GM10266 (cell line): ENCODE results near the gene NIP7.

Source experiments
- DNase-seq: peaks from one replicate; pipeline ENCODE4 v3.0.0; 2012; ENCODE audit errors: extremely low spot score
- CTCF ChIP-seq: IDR thresholded peaks from 2 replicates; pipeline ENCODE4 v1.5.1; 2012; ENCODE audit warnings: mild to moderate bottlenecking, low read depth; ENCODE audit not compliant: control insufficient read depth, insufficient read depth; ENCODE audit errors: missing control alignments

Gene NIP7

GRCh38 chr16:69319826-69320739 lies 19.5 kb upstream of the NIP7 start:
- no peak for DNase-seq
- TF ChIP-seq CTCF, result no peak

GRCh38 chr16:69320740-69321073 lies 18.9 kb upstream of the NIP7 start:
- DNase-seq, result no peak

GRCh38 chr16:69321080-69321479 lies 18.5 kb upstream of the NIP7 start:
- no peak for DNase-seq
- TF ChIP-seq CTCF, result no peak

More at GRCh38 chr16:69320740-69321073, 18.9 kb upstream of the NIP7 start:
- no peak for TF ChIP-seq CTCF

- DNase-seq, result no peak
- no peak for TF ChIP-seq CTCF
Observed at GRCh38 chr16:69322343-69322742, 17.2 kb upstream of the NIP7 start.

- no peak for TF ChIP-seq CTCF
- no peak for DNase-seq
Observed at GRCh38 chr16:69323415-69323814, 16.2 kb upstream of the NIP7 start.

- no peak for DNase-seq
- no peak for TF ChIP-seq CTCF
Observed at GRCh38 chr16:69324013-69324531, 15.5 kb upstream of the NIP7 start.

- DNase-seq, result no peak
- TF ChIP-seq CTCF, result no peak
Observed at GRCh38 chr16:69324585-69325253, 14.9 kb upstream of the NIP7 start.
